GM12892 (cell line): Measurements from ENCODE around the gene PRDM10.

Experiments used
- POLR2A ChIP-seq: IDR thresholded peaks from 2 replicates; pipeline ENCODE4 v1.6.1; 2011; ENCODE audit warnings: low read depth, low read length, control low read depth
- POLR2AphosphoS5 ChIP-seq: IDR thresholded peaks from 2 replicates; pipeline ENCODE4 v1.6.1; 2011; ENCODE audit warnings: low read depth, low read length, control low read depth
- TAF1 ChIP-seq: IDR thresholded peaks from 2 replicates; pipeline ENCODE4 v1.6.1; 2011; ENCODE audit warnings: low read depth, mild to moderate bottlenecking, control low read depth, low read length, borderline replicate concordance

- TF ChIP-seq POLR2A (no peak), TAF1 (no peak), POLR2AphosphoS5 (no peak)
Observed at GRCh38 chr11:129989149-129989813, 13.4 kb downstream of the PRDM10 start.
